ENCODE results near the gene ISYNA1.

Gene ISYNA1

GRCh38 chr19:18437491-18438330 is at the start of gene ISYNA1:
Gene ISYNA1 (minus strand): TSS chr19:18438133. CDS start chr19:18437979, 154 bp downstream.
- peak; percentile 83 for DNase-seq (ENCODE audit: low spot score)

GRCh38 chr19:18486746-18487145 is 48.8 kb upstream of the ISYNA1 start:
- DNase-seq (ENCODE audit: low spot score): no peak

GRCh38 chr19:18484992-18485391 is 47.1 kb upstream of the ISYNA1 start:
- DNase-seq (ENCODE audit: low spot score): no peak

- no peak for DNase-seq (ENCODE audit: low spot score)
These were observed 45.4 kb upstream of the ISYNA1 start for GRCh38 chr19:18483119-18483890.

GRCh38 chr19:18481505-18482222 is 43.7 kb upstream of the ISYNA1 start:
- DNase-seq (ENCODE audit: low spot score): no peak

- DNase-seq (ENCODE audit: low spot score): no peak
These were observed 42.2 kb upstream of the ISYNA1 start for GRCh38 chr19:18480006-18480691.

GRCh38 chr19:18478545-18479311 is 40.8 kb upstream of the ISYNA1 start:
- DNase-seq (ENCODE audit: low spot score): no peak

GRCh38 chr19:18477974-18478373 is 40.0 kb upstream of the ISYNA1 start:
- no peak for DNase-seq (ENCODE audit: low spot score)

GRCh38 chr19:18477042-18477779 is 39.3 kb upstream of the ISYNA1 start:
- no peak for DNase-seq (ENCODE audit: low spot score)

GRCh38 chr19:18476507-18477041 is 38.6 kb upstream of the ISYNA1 start:
- no peak for DNase-seq (ENCODE audit: low spot score)

GRCh38 chr19:18475762-18476331 is 37.9 kb upstream of the ISYNA1 start:
- DNase-seq (ENCODE audit: low spot score): no peak

GRCh38 chr19:18475004-18475453 is 37.1 kb upstream of the ISYNA1 start:
- DNase-seq (ENCODE audit: low spot score): no peak

GRCh38 chr19:18474366-18474887 is 36.5 kb upstream of the ISYNA1 start:
- no peak for DNase-seq (ENCODE audit: low spot score)

- DNase-seq (ENCODE audit: low spot score): no peak
These were observed 35.8 kb upstream of the ISYNA1 start for GRCh38 chr19:18473706-18474087.

GRCh38 chr19:18473003-18473705 is 35.2 kb upstream of the ISYNA1 start:
- DNase-seq (ENCODE audit: low spot score): no peak

- no peak for DNase-seq (ENCODE audit: low spot score)
These were observed 32.9 kb upstream of the ISYNA1 start for GRCh38 chr19:18470787-18471186.

GRCh38 chr19:18469069-18469846 is 31.3 kb upstream of the ISYNA1 start:
- DNase-seq (ENCODE audit: low spot score): no peak

GRCh38 chr19:18468517-18468916 is 30.6 kb upstream of the ISYNA1 start:
- DNase-seq (ENCODE audit: low spot score): no peak
